Calu3 (cell line): Measurements from ENCODE around the gene KRT77. TPM values are rescaled to one million over a fixed set of nuclear protein-coding genes. Genes with fewer than 3 reads are reported as not detected.

ENCODE experiments used
- BruUV-seq: library from RNA; stranded (reverse); fragments of 400-500 nt; replicated peaks from 2 replicates; lab custom pipeline; 2021; lab: Mats Ljungman, UMichigan
- CTCF ChIA-PET: fragments of 300-600 bp; sonication (Branson Sonifier 250); formaldehyde crosslinking; loops from one replicate; lab custom pipeline; 2022; ENCODE audit warnings: antibody characterized with exemption; lab: Charles Lee
- DNase-seq: peaks from one replicate; pipeline ENCODE4 v3.0.0; 2022
- H3K27ac Mint-ChIP-seq: one replicate; pipeline ENCODE4 v1.8.0; 2022; ENCODE audit warnings: mixed read lengths; ENCODE audit not compliant: unreplicated experiment
- H3K27me3 Mint-ChIP-seq: one replicate; pipeline ENCODE4 v1.8.0; 2022; ENCODE audit warnings: mixed read lengths; ENCODE audit not compliant: unreplicated experiment
- H3K36me3 Mint-ChIP-seq: one replicate; pipeline ENCODE4 v1.8.0; 2022; ENCODE audit warnings: mild to moderate bottlenecking, moderate library complexity, mixed read lengths; ENCODE audit not compliant: insufficient read depth, unreplicated experiment
- H3K4me1 Mint-ChIP-seq: one replicate; pipeline ENCODE4 v1.8.0; 2022; ENCODE audit warnings: mild to moderate bottlenecking, low read depth, mixed read lengths; ENCODE audit not compliant: unreplicated experiment
- H3K4me3 Mint-ChIP-seq: one replicate; pipeline ENCODE4 v1.8.0; 2022; ENCODE audit warnings: mild to moderate bottlenecking, low read depth, moderate library complexity, mixed read lengths; ENCODE audit not compliant: unreplicated experiment
- H3K9me3 Mint-ChIP-seq: one replicate; pipeline ENCODE4 v1.8.0; 2022; ENCODE audit warnings: low read depth, mixed read lengths; ENCODE audit not compliant: unreplicated experiment
- intact Hi-C: fragments of 100-400 bp; cut with micrococcal nuclease; formaldehyde crosslinking; loops from one replicate; pipeline ENCODE4 v1.10.0; 2022; ENCODE audit not compliant: unreplicated experiment
- total RNA-seq: library from RNA; stranded (reverse); gene quantifications from 2 replicates; pipeline ENCODE4 v1.2.3, GENCODE V29; 2022
- TF ChIP-seq, protein P1 (sequence below): fragments of 200-600 bp; IDR thresholded peaks from one replicate; pipeline ENCODE4 v1.8.0; 2022; ENCODE audit warnings: antibody characterized with exemption; ENCODE audit not compliant: unreplicated experiment

The KRT77 gene
- total RNA-seq, 1 experiment from 2014 or later = not detected

GRCh38 chr12:52682381-52682660 is 21.0 kb downstream of the KRT77 start:
- intact Hi-C loops = no loop called here
- no TSS peak for BruUV-seq
- TF ChIP-seq, protein P1, sequence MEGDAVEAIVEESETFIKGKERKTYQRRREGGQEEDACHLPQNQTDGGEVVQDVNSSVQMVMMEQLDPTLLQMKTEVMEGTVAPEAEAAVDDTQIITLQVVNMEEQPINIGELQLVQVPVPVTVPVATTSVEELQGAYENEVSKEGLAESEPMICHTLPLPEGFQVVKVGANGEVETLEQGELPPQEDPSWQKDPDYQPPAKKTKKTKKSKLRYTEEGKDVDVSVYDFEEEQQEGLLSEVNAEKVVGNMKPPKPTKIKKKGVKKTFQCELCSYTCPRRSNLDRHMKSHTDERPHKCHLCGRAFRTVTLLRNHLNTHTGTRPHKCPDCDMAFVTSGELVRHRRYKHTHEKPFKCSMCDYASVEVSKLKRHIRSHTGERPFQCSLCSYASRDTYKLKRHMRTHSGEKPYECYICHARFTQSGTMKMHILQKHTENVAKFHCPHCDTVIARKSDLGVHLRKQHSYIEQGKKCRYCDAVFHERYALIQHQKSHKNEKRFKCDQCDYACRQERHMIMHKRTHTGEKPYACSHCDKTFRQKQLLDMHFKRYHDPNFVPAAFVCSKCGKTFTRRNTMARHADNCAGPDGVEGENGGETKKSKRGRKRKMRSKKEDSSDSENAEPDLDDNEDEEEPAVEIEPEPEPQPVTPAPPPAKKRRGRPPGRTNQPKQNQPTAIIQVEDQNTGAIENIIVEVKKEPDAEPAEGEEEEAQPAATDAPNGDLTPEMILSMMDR = no peak
- Mint-ChIP-seq H3K4me3 (no peak overlapping the region), H3K27ac (no peak overlapping the region), H3K9me3 (no peaks in the 10 kb centered on the region), H3K27me3 (peaks cover 43% of the 10 kb centered on the region), H3K4me1 (no peaks in the 10 kb centered on the region), H3K36me3 (no peaks in the 10 kb centered on the region)
- CTCF ChIA-PET = no interaction called here
- DNase-seq = no peak

DNA sequence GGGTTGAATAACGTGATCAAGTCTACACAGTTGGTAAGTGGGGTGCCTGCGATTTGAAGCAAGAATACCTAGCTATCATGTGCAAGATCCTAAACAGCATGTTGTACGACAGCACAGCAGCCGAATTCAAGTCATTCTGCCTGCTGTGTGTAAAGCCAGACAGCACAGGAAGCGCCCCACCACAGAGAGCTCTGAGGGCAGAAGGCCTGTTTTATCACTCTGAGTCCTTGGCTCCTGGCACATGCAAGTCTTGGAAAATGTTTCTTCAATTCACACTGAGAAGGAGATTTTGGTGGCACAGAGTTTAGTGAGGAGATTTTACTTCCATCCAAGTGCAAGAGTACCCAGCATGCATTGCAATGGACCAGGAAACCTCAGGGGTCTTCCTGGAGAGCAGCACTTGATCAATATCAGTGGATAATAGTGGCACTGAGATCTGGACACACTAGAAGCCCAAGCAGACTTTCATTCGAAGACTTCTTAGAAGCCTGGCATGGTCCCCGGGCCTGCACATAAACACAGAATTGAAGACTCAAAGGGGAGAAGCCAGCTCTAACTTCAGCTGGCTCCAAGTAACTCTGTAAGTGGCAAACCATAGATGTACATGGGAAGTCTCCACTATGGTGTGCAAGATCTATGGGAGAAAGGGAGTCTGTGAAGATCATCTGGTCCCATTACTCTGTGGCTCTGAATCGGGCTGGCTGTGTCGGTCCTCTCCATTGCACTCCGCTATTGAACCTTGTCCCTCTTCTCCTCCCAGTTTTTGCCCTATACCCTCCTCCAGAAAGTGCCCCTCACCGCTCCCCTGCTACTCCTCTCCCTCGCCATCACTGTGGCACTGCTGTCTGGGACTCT is 21.6 kb downstream of the KRT77 start:
- no peaks in the 10 kb centered on the region for H3K36me3 Mint-ChIP-seq
- no peaks in the 10 kb centered on the region for H3K4me1 Mint-ChIP-seq
- no peak for DNase-seq
- peaks cover 38% of the 10 kb centered on the region for H3K27me3 Mint-ChIP-seq
- H3K4me3 Mint-ChIP-seq = no peak overlapping the region
- H3K27ac Mint-ChIP-seq = no peak overlapping the region
- no peaks in the 10 kb centered on the region for H3K9me3 Mint-ChIP-seq
- TF ChIP-seq, protein P1 = no peak
- CTCF ChIA-PET = no interaction called here
- intact Hi-C loops = no loop called here
- BruUV-seq = no TSS peak

- H3K27ac Mint-ChIP-seq = no peak within 1 kb of the TSS
- peaks cover 24% of the 10 kb centered on the region for H3K27me3 Mint-ChIP-seq
- no peaks in the 10 kb centered on the region for H3K9me3 Mint-ChIP-seq
- CTCF ChIA-PET = no interaction called here
- intact Hi-C loops = no loop called here
- DNase-seq = no peak
- H3K4me1 Mint-ChIP-seq = no peaks in the 10 kb centered on the region
- no TSS peak for BruUV-seq
- H3K36me3 Mint-ChIP-seq = no peaks in the 10 kb centered on the region
- H3K4me3 Mint-ChIP-seq = no peak within 1 kb of the TSS
- TF ChIP-seq, protein P1 = no peak
These were observed 23.0 kb downstream of the KRT77 start, which contains the start of gene KRT1 for GRCh38 chr12:52680363-52680762. Gene KRT1 (minus strand): TSS chr12:52680407. CDS start chr12:52680348, 59 bp downstream.

- intact Hi-C loops = no loop called here
- peaks cover 19% of the 10 kb centered on the region for H3K27me3 Mint-ChIP-seq
These were observed 23.4 kb downstream of the KRT77 start for GRCh38 chr12:52679875-52680274.

More at GRCh38 chr12:52679875-52680274, 23.4 kb downstream of the KRT77 start:
- Mint-ChIP-seq H3K4me3 (no peak overlapping the region), H3K27ac (no peak overlapping the region), H3K9me3 (no peaks in the 10 kb centered on the region), H3K36me3 (no peaks in the 10 kb centered on the region), H3K4me1 (no peaks in the 10 kb centered on the region)
- TF ChIP-seq, protein P1 = no peak
- no peak for DNase-seq
- no TSS peak for BruUV-seq
- CTCF ChIA-PET = no interaction called here
